Esophagus muscularis mucosa (tissue), 3 donors: ENCODE results near the gene GLYAT.

Experiments
- CTCF ChIP-seq, 3 experiments: fragments of 200-600 bp in 2 of 3; fragments of 450-650 bp in 1 of 3; sonication (generic) in 2 of 3; IDR thresholded peaks; one replicate each; pipeline ENCODE4 v1.5.1; 2017 to 2019; ENCODE audit warnings: antibody characterized with exemption in 3 of 3, mild to moderate bottlenecking in 2 of 3, moderate library complexity in 1 of 3
- POLR2A ChIP-seq: fragments of 450-650 bp; IDR thresholded peaks from one replicate; pipeline ENCODE4 v1.6.1; 2017; ENCODE audit warnings: antibody characterized with exemption, moderate library complexity, mild to moderate bottlenecking, low read depth
- POLR2AphosphoS5 ChIP-seq, 2 donors: sonication (generic); formaldehyde crosslinking; IDR thresholded peaks; one replicate each; pipeline ENCODE4 v1.6.1; 2017; ENCODE audit warnings: antibody characterized with exemption in 2 of 2

- TF ChIP-seq CTCF (IDR thresholded peaks at IDR 0.05) (no peak), POLR2A (no peak), POLR2AphosphoS5 (IDR thresholded peaks at IDR 0.05) (no peak)
These were observed 36.4 kb upstream of the GLYAT start for GRCh38 chr11:58768137-58768536.
